Astrocyte (in vitro differentiated cells and primary cell): ENCODE results near the gene PDZD7. TPM values are rescaled to one million over a fixed set of nuclear protein-coding genes. Genes with fewer than 3 reads are reported as not detected.

Source experiments
- DNase-seq: peaks from one replicate; pipeline ENCODE4 v3.0.0-alpha.2; 2010; ENCODE audit warnings: low read depth
- FAIRE-seq: peaks from 2 replicates; lab custom pipeline; 2011; peaks lifted over from hg19 to GRCh38; lab: Jason Lieb, UNC
- H2AFZ ChIP-seq: 2 replicates; pipeline ENCODE4 v1.6.0; 2012; ENCODE audit warnings: low read depth, low read length, inconsistent platforms
- H3K27ac ChIP-seq: 2 replicates; pipeline ENCODE4 v1.5.1; 2011; ENCODE audit warnings: low read depth, low read length, inconsistent platforms
- H3K27me3 ChIP-seq: 2 replicates; pipeline ENCODE4 v1.6.0; 2011; ENCODE audit warnings: low read length, inconsistent platforms; ENCODE audit not compliant: insufficient read depth
- H3K36me3 ChIP-seq: 2 replicates; pipeline ENCODE4 v1.5.1; 2011; ENCODE audit warnings: low read length, inconsistent platforms; ENCODE audit not compliant: insufficient read depth
- H3K4me1 ChIP-seq: 2 replicates; pipeline ENCODE4 v1.5.1; 2011; ENCODE audit warnings: low read length, inconsistent platforms; ENCODE audit not compliant: insufficient read depth
- H3K4me2 ChIP-seq: 2 replicates; pipeline ENCODE4 v1.6.0; 2012; ENCODE audit warnings: low read length, inconsistent platforms
- H3K4me3 ChIP-seq: 2 replicates; pipeline ENCODE4 v1.5.1; 2011; ENCODE audit warnings: low read depth, mild to moderate bottlenecking, low read length, inconsistent platforms; ENCODE audit not compliant: insufficient read depth
- H3K79me2 ChIP-seq: 2 replicates; pipeline ENCODE4 v1.6.0; 2012; ENCODE audit warnings: mild to moderate bottlenecking, low read length, inconsistent platforms; ENCODE audit not compliant: insufficient read depth
- H3K9ac ChIP-seq: 2 replicates; pipeline ENCODE4 v1.6.0; 2012; ENCODE audit warnings: mild to moderate bottlenecking, low read length, inconsistent platforms
- H3K9me3 ChIP-seq: 2 replicates; pipeline ENCODE4 v1.5.1; 2012; ENCODE audit warnings: low read depth, mild to moderate bottlenecking, low read length, inconsistent platforms; ENCODE audit not compliant: insufficient read depth
- H4K20me1 ChIP-seq: 2 replicates; pipeline ENCODE4 v1.6.0; 2012; ENCODE audit warnings: low read length, inconsistent platforms; ENCODE audit not compliant: insufficient read depth
- H3K27ac Mint-ChIP-seq: one replicate; pipeline ENCODE4 v1.8.0; 2021; ENCODE audit warnings: mild to moderate bottlenecking, mixed read lengths; ENCODE audit not compliant: unreplicated experiment
- H3K27me3 Mint-ChIP-seq: one replicate; pipeline ENCODE4 v1.8.0; 2021; ENCODE audit warnings: low read depth, mixed read lengths; ENCODE audit not compliant: unreplicated experiment
- H3K36me3 Mint-ChIP-seq: one replicate; pipeline ENCODE4 v1.8.0; 2021; ENCODE audit warnings: low read depth, mixed read lengths; ENCODE audit not compliant: unreplicated experiment
- H3K4me1 Mint-ChIP-seq: one replicate; pipeline ENCODE4 v1.8.0; 2021; ENCODE audit warnings: low read depth, mixed read lengths; ENCODE audit not compliant: unreplicated experiment
- H3K4me3 Mint-ChIP-seq: one replicate; pipeline ENCODE4 v1.8.0; 2021; ENCODE audit warnings: mild to moderate bottlenecking, moderate library complexity, mixed read lengths; ENCODE audit not compliant: unreplicated experiment
- H3K9me3 Mint-ChIP-seq: one replicate; pipeline ENCODE4 v1.8.0; 2021; ENCODE audit warnings: mild to moderate bottlenecking, mixed read lengths; ENCODE audit not compliant: unreplicated experiment
- CTCF ChIP-seq: IDR thresholded peaks from 2 replicates; pipeline ENCODE4 v1.5.1; 2011; ENCODE audit warnings: low read depth, mild to moderate bottlenecking, inconsistent platforms, low read length, moderate library complexity; ENCODE audit not compliant: insufficient read depth
- EZH2 ChIP-seq: IDR thresholded peaks from 2 replicates; pipeline ENCODE4 v1.6.1; 2012; ENCODE audit warnings: mild to moderate bottlenecking, low read length, inconsistent platforms; ENCODE audit not compliant: insufficient read depth
- total RNA-seq: library from RNA; stranded (reverse); gene quantifications from 2 replicates; pipeline ENCODE4 v1.2.1, GENCODE V29; 2021

The PDZD7 gene
- total RNA-seq, 1 donor from 2014 or later = 4.5 TPM

- H3K4me3 ChIP-seq = no peak overlapping the region
- H3K36me3 ChIP-seq = peaks cover 10% of the 10 kb centered on the region
- Mint-ChIP-seq H3K4me1 (peaks cover 15% of the 10 kb centered on the region), H3K27me3 (no peaks in the 10 kb centered on the region), H3K36me3 (peaks cover 3% of the 10 kb centered on the region), H3K9me3 (peaks cover 2% of the 10 kb centered on the region), H3K27ac (no peak overlapping the region), H3K4me3 (no peak overlapping the region)
- TF ChIP-seq EZH2 (no peak), CTCF (no peak)
- no peaks in the 10 kb centered on the region for H3K27me3 ChIP-seq
- no peak overlapping the region for H2AFZ ChIP-seq
- FAIRE-seq (no peak), DNase-seq (no peak)
- H3K79me2 ChIP-seq = peaks cover 54% of the 10 kb centered on the region
- H3K4me2 ChIP-seq = no peak overlapping the region
- no peak overlapping the region for H3K27ac ChIP-seq
- H3K4me1 ChIP-seq = peaks cover 25% of the 10 kb centered on the region
- no peaks in the 10 kb centered on the region for H3K9me3 ChIP-seq
- H3K9ac ChIP-seq = no peak overlapping the region
- peaks cover 68% of the 10 kb centered on the region for H4K20me1 ChIP-seq
Observed at GRCh38 chr10:101003639-101004206, 27.2 kb downstream of the PDZD7 start.

- Histone ChIP-seq H3K4me3 (no peak overlapping the region), H3K79me2 (peaks cover 54% of the 10 kb centered on the region), H3K4me2 (peak overlapping the region; percentile 93), H2AFZ (no peak overlapping the region), H3K27me3 (no peaks in the 10 kb centered on the region), H3K9ac (peak overlapping the region; percentile 94), H3K27ac (peak overlapping the region; percentile 92), H3K36me3 (peaks cover 10% of the 10 kb centered on the region), H3K9me3 (no peaks in the 10 kb centered on the region), H3K4me1 (peaks cover 35% of the 10 kb centered on the region), H4K20me1 (peaks cover 62% of the 10 kb centered on the region)
- no peak for DNase-seq
- Mint-ChIP-seq H3K9me3 (peaks cover 4% of the 10 kb centered on the region), H3K27ac (no peak overlapping the region), H3K27me3 (no peaks in the 10 kb centered on the region), H3K4me1 (peaks cover 9% of the 10 kb centered on the region), H3K4me3 (no peak overlapping the region), H3K36me3 (peaks cover 3% of the 10 kb centered on the region)
- no peak for FAIRE-seq
- TF ChIP-seq CTCF (no peak), EZH2 (no peak)
Observed at GRCh38 chr10:101002456-101002855, 28.5 kb downstream of the PDZD7 start.

GRCh38 chr10:101001659-101002035 is 29.3 kb downstream of the PDZD7 start:
- Histone ChIP-seq H3K9ac (peak overlapping the region; percentile 94), H3K4me2 (peak overlapping the region; percentile 93), H3K27me3 (no peaks in the 10 kb centered on the region), H3K4me1 (peaks cover 31% of the 10 kb centered on the region), H3K36me3 (peaks cover 10% of the 10 kb centered on the region), H2AFZ (no peak overlapping the region), H3K27ac (peak overlapping the region; percentile 92), H3K9me3 (no peaks in the 10 kb centered on the region), H4K20me1 (peaks cover 55% of the 10 kb centered on the region), H3K79me2 (peaks cover 54% of the 10 kb centered on the region), H3K4me3 (peak overlapping the region; percentile 89)
- FAIRE-seq (no peak), DNase-seq (no peak)
- TF ChIP-seq CTCF = no peak
- no peak for TF ChIP-seq EZH2
- no peaks in the 10 kb centered on the region for H3K27me3 Mint-ChIP-seq
- H3K36me3 Mint-ChIP-seq = peaks cover 3% of the 10 kb centered on the region
- peaks cover 4% of the 10 kb centered on the region for H3K9me3 Mint-ChIP-seq
- peaks cover 10% of the 10 kb centered on the region for H3K4me1 Mint-ChIP-seq
- peak overlapping the region; percentile 89 for H3K4me3 Mint-ChIP-seq
- no peak overlapping the region for H3K27ac Mint-ChIP-seq
